Measurements from ENCODE around the gene C2orf92.
"Not testable (repeated sequence)": the region's sequence is repeated elsewhere in the genome, so short reads cannot be mapped to it uniquely, and the experiment has no call there.

C2orf92 gene

GRCh38 chr2:97669448-97669847 lies at the start of gene C2orf92:
C2orf92 (plus strand) TSS chr2:97669713; CDS start chr2:97669789, 76 bp downstream.
- DNase-seq: no peak

GRCh38 chr2:97620492-97620891 lies 49.0 kb upstream of the C2orf92 start:
- not testable (repeated sequence) for DNase-seq

GRCh38 chr2:97622976-97623375 lies 46.5 kb upstream of the C2orf92 start:
- DNase-seq: not testable (repeated sequence)

- not testable (repeated sequence) for DNase-seq
These were observed 44.0 kb upstream of the C2orf92 start for GRCh38 chr2:97625354-97626048.

- not testable (repeated sequence) for DNase-seq
These were observed 43.5 kb upstream of the C2orf92 start for GRCh38 chr2:97626049-97626430.

- no peak for DNase-seq
These were observed 25.3 kb upstream of the C2orf92 start for GRCh38 chr2:97644023-97644717.

GRCh38 chr2:97645112-97645694 lies 24.3 kb upstream of the C2orf92 start:
- DNase-seq: no peak

GRCh38 chr2:97645695-97646629 lies 23.6 kb upstream of the C2orf92 start, which contains the start of gene COX5B:
COX5B (plus strand) TSS chr2:97646062; CDS start chr2:97646087, 25 bp downstream.
- DNase-seq: peak; percentile 91

GRCh38 chr2:97646977-97647376 lies 22.5 kb upstream of the C2orf92 start:
- DNase-seq: no peak

- no peak for DNase-seq
These were observed 18.4 kb upstream of the C2orf92 start for GRCh38 chr2:97651114-97651513.

- DNase-seq: no peak
These were observed 16.0 kb upstream of the C2orf92 start for GRCh38 chr2:97653473-97653872.

GRCh38 chr2:97653874-97654273 lies 15.6 kb upstream of the C2orf92 start:
- no peak for DNase-seq

- no peak for DNase-seq
These were observed 15.2 kb upstream of the C2orf92 start for GRCh38 chr2:97654309-97654708.

- no peak for DNase-seq
These were observed 14.7 kb upstream of the C2orf92 start for GRCh38 chr2:97654791-97655190.

- no peak for DNase-seq
These were observed 13.3 kb upstream of the C2orf92 start for GRCh38 chr2:97656129-97656755.

GRCh38 chr2:97656905-97657587 lies 12.5 kb upstream of the C2orf92 start:
- DNase-seq: no peak

GRCh38 chr2:97657986-97658690 lies 11.4 kb upstream of the C2orf92 start:
- DNase-seq: no peak

GRCh38 chr2:97658691-97659157 lies 10.8 kb upstream of the C2orf92 start:
- no peak for DNase-seq

GRCh38 chr2:97659256-97660043 lies 10.1 kb upstream of the C2orf92 start:
- DNase-seq: no peak

Data from 8988T (cell line).